Motor neuron (in vitro differentiated cells): ENCODE results near the gene ASXL1. TPM values are rescaled to one million over a fixed set of nuclear protein-coding genes. Genes with fewer than 3 reads are reported as not detected.
A peak's percentile ranks its signal among the peaks of the same experiment; 100 is the strongest.
"Not testable (repeated sequence)": the region's sequence is repeated elsewhere in the genome, so short reads cannot be mapped to it uniquely, and the experiment has no call there.

Experiments
- ATAC-seq, 8 experiments: fragments of 200-7000 bp; cut with Tn5 transposase; replicated peaks in 6 of 8; 2 replicates each; pipeline ENCODE4 v1.8.0; 2021; ENCODE audit warnings: mild to moderate bottlenecking in 8 of 8, moderate library complexity in 8 of 8
- H3K27ac ChIP-seq, 2 donors: fragments of 250-450 bp; sonication (Bioruptor Pico); 2 replicates each; pipeline ENCODE4 v1.9.0; 2021; ENCODE audit warnings: antibody characterized with exemption in 2 of 2, mild to moderate bottlenecking in 2 of 2, moderate library complexity in 1 of 2
- H3K4me1 ChIP-seq, 2 donors: fragments of 250-450 bp; sonication (Bioruptor Pico); replicated peaks in 1 of 2; 2 replicates each; pipeline ENCODE4 v1.6.1; 2021; ENCODE audit warnings: antibody characterized with exemption in 2 of 2, mild to moderate bottlenecking in 2 of 2, moderate library complexity in 1 of 2
- H3K4me3 ChIP-seq, 5 donors: fragments of 250-450 bp; sonication (Bioruptor Pico); 2 replicates each; pipeline ENCODE4 v1.9.0; 2021; ENCODE audit warnings: antibody characterized with exemption in 5 of 5, mild to moderate bottlenecking in 5 of 5, moderate library complexity in 4 of 5
- WGBS, 10 experiments: fragments of 450-650 bp; shearing (Covaris generic); methylation state at CpG; one replicate each; pipeline ENCODE4 v1.0.0; 2022; 5-methylcytosine and 5-hydroxymethylcytosine counted together
- in situ Hi-C, 9 experiments: fragments of 400-800 bp; cut with MboI; loops; one replicate each; pipeline ENCODE4 v1.15.0; 2021; ENCODE audit warnings: low sequenced_read_pairs in 9 of 9, low pct_unique_long_range_greater_than_20kb in 2 of 9; ENCODE audit not compliant: unreplicated experiment in 9 of 9
- total RNA-seq, 8 experiments: library from RNA; unstranded; fragments of 300-600 nt; gene quantifications; 2 replicates each; pipeline versions ENCODE4 v1.2.3 to v1.2.4, GENCODE V29; 2022

Gene ASXL1
- total RNA-seq, 8 experiments from 2014 or later = 22.1 to 81.0 (median 33.3) TPM

- H3K4me1 ChIP-seq = peaks cover 7 to 15% of the 10 kb centered on the region in 2 donors
- in situ Hi-C loops = no loop called here
- no peak overlapping the region for H3K27ac ChIP-seq
- peak in 2 of 8 experiments; percentile 60 to 73 for ATAC-seq
- H3K4me3 ChIP-seq = no peak overlapping the region
- WGBS, 10 experiments = 10 to 100% (median 93%) methylated on average over 1 to 3 of the region's 3 CpGs; no CpG with 5 or more reads in 2 of the 10 experiments
These were observed 14.7 kb upstream of the ASXL1 start for GRCh38 chr20:32343439-32343838.

GRCh38 chr20:32344835-32345506 lies 13.2 kb upstream of the ASXL1 start:
- Histone ChIP-seq H3K4me1 (peaks cover 7% of the 10 kb centered on the region in 2 donors), H3K27ac (no peak overlapping the region), H3K4me3 (no peak overlapping the region)
- WGBS, 10 experiments = 13 to 60% (median 40%) methylated on average over 1 to 6 of the region's 7 CpGs; no CpG with 5 or more reads in 1 of the 10 experiments
- ATAC-seq = peak in 6 of 8 experiments; percentile 65 to 87 (median 74)
- in situ Hi-C loops = no loop called here

DNA sequence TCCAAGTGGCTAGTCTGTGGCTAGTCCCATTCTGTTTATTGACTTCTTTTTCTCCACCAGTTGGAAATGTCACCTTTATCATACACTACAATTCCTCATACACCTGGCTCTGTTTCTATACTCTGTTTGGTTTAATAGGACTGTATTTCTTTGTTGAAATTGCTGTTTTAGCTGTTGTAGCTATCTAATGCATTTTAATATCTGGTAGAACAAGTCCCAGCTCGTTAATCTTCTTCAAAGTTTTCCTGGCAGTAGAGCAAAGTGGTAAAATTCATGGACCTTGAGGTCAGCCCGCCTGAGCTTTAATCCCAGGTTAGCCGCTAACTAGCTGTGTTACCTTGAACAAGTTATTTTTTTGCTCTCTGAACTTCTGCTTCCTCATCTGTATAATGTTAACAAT lies 9.9 kb upstream of the ASXL1 start:
- Histone ChIP-seq H3K27ac (no peak overlapping the region), H3K4me1 (peaks cover 7% of the 10 kb centered on the region in 2 donors), H3K4me3 (no peak overlapping the region)
- in situ Hi-C loops = no loop called here
- ATAC-seq = no peak
- 67 to 100% (median 80%) methylated on average over 1 to 3 of the region's 3 CpGs; no CpG with 5 or more reads in 1 of the 10 experiments for WGBS, 10 experiments

DNA sequence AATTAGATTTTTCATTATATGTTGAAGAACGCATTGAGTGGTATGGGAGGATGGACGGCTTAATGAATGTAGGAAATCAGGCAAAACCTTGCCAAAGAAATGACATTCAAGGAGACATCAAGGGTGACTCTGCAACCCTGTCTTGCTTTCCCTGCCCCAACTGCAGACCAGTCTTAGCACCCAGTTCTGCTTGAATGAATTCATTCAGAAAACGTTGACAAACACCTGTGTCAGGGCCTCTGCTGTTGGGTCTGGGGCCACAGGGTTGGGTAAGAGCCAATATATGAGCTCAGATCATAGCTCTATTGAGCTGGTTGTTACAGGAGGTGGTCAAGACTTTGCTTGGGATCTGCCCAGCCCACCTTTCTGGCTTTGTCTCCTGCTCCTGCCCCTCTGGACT lies 7.7 kb upstream of the ASXL1 start:
- in situ Hi-C loops = no loop called here
- WGBS, 10 experiments = 50 to 93% (median 78%) methylated on average over 1 to 3 of the region's 3 CpGs; no CpG with 5 or more reads in 3 of the 10 experiments
- H3K27ac ChIP-seq = no peak overlapping the region
- no peak for ATAC-seq
- H3K4me1 ChIP-seq = no peaks in the 10 kb centered on the region
- no peak overlapping the region for H3K4me3 ChIP-seq

- in situ Hi-C loops = no loop called here
- Histone ChIP-seq H3K4me1 (peaks cover 3 to 5% of the 10 kb centered on the region in 2 donors), H3K27ac (no peak overlapping the region), H3K4me3 (no peak overlapping the region)
- no peak for ATAC-seq
- 73 to 100% (median 82%) methylated on average over 2 to 3 of the region's 3 CpGs; no CpG with 5 or more reads in 2 of the 10 experiments for WGBS, 10 experiments
These were observed 5.9 kb upstream of the ASXL1 start for GRCh38 chr20:32352121-32352720.

DNA sequence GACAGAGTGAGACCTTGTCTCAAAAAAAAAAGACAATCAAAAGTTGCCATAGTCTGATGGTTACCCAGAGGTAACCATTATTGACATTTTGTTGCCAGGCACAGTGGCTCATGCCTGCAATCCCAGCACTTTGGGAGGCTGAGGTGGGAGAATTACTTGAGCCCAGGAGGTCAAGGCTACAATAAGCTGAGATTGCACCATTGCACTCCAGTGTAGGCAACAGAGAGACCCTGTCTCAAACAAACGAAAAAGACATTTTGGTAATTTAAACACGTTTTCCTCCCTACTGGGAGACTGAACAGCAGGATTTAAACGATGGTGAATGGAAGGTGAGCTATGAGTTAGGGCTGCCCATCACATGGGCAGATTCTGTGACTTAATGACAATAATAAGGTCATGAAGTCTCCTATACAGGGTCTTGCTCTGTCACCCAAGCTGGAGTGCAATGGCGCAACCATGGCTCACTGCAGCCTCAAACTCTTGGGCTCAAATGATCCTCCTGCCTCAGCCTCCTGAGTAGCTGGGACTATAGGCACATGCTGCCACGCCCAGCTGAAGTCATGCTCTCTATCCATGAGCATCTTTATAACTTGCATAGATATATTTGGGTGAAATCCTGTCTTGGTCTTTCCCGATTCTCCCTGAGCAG lies 4.2 kb upstream of the ASXL1 start:
- no peak for ATAC-seq
- no peak overlapping the region for H3K27ac ChIP-seq
- in situ Hi-C loops = no loop called here
- 27 to 96% (median 79%) methylated on average over 2 to 6 of the region's 6 CpGs for WGBS, 10 experiments
- H3K4me1 ChIP-seq = peaks cover 5 to 7% of the 10 kb centered on the region in 2 donors
- no peak overlapping the region for H3K4me3 ChIP-seq

DNA sequence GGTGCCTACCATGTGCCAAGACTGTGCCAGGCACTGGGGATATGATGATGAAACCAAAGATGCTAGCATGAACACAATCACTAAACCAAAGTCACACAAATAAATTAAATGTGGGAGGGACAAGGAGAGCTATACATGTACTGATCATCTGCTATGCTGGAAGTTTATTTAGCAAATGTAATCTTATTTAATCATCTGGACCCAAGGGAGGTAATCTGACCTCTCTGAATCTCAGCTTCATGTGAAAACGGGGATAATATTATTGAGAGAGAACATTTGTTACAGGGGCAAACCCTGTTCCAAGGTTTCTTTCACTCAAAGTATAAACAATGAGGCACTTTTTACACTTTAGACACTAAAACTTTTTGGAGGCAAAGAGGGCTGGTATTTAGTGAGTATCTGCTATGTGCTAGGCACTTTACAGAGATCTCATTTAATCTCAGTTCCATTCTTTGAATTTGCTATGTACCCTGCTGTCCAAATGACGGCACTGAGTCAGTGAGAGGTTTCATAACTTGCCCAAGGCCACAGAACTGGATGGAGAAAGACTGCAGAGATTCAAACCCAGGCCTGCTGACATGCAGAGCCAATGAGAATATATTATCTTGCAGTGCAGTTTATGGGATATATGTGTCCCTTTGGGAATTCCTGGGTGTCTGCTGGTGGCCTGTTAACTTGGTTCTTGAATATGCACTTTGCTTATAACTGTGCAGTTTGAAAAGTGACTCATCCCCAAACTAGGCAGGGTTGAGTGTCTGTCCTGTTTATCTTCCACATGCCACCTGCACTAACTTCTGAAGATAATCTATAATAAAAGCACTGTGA lies 3.3 kb upstream of the ASXL1 start:
- no peak overlapping the region for H3K27ac ChIP-seq
- H3K4me1 ChIP-seq = peaks cover 6 to 7% of the 10 kb centered on the region in 2 donors
- in situ Hi-C loops = no loop called here
- peak in 2 of 8 experiments; percentile 6 to 9 for ATAC-seq
- no peak overlapping the region for H3K4me3 ChIP-seq
- 0 to 83% (median 55%) methylated on average over 1 to 2 of the region's 2 CpGs; no CpG with 5 or more reads in 1 of the 10 experiments for WGBS, 10 experiments

DNA sequence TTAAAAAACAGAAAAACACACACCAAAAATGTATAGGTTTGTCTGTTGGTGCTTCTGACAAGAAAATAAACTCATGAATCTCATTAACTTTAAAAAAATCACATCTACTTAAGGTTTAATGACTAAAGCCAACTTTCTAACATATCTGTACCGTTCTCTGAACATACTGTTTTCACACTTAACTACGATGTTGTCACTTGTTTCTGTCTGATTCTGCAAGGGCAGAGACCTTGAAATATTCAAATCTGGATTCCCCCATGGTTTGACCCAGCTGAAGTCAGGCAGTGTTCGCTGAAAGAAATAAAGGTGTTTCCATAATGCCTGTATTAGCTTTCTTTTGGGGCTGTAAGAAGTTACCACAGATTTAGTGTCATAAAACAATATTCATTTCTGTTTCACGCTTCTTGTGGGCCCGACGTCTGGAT lies 2.7 kb upstream of the ASXL1 start:
- peaks cover 11 to 12% of the 10 kb centered on the region in 2 donors for H3K4me1 ChIP-seq
- in situ Hi-C loops = no loop called here
- ATAC-seq = no peak
- 38 to 100% (median 78%) methylated on average over 1 to 6 of the region's 6 CpGs for WGBS, 10 experiments
- H3K4me3 ChIP-seq = no peak overlapping the region
- H3K27ac ChIP-seq = no peak overlapping the region

- in situ Hi-C loops, ATAC-seq, H3K4me3 ChIP-seq, H3K27ac ChIP-seq: not testable (repeated sequence)
- WGBS, 10 experiments = 7 to 100% (median 97%) methylated on average over 1 to 5 of the region's 7 CpGs; no CpG with 5 or more reads in 1 of the 10 experiments
- peaks cover 11 to 12% of the 10 kb centered on the region in 2 donors for H3K4me1 ChIP-seq
These were observed 2.1 kb upstream of the ASXL1 start for GRCh38 chr20:32355907-32356621.

DNA sequence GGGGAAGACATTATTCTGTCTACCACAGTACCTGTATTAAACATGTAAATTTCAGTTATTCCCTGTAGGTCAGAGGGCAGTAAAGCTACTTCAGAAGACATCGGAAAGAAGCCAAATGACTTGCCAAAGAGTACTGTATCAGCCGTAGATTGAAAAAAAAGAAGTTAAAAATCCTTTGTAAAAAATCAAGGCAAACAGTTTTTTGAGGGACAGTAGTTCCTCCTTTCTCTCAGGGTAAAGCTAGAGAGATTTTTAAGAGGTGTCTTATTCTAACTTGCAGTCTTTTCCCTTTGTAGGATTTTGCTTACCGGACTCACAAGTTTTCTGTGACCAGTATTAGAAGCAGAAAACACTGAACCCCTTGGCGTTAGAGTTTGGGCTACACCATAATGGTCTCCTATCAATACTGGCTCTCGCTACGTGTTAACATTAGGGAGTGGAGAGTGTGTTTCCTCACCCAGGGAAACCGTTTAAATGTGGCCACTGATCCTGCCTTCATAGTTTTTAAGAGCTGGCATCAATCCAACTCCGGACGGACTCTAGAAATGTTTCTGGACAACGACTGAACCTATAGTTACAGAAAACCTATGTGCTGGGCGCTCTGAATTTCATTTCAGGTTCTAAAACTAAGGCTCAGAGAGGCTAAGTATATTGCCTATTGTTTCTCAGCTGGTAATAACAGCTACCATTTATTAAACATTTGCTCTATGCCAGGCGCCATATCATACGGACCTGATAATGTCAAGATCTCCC lies 1.3 kb upstream of the ASXL1 start:
- in situ Hi-C loops = no loop called here
- Histone ChIP-seq H3K4me3 (peak overlapping the region; percentile 34 to 93 (median 88)), H3K4me1 (peaks cover 11 to 12% of the 10 kb centered on the region in 2 donors), H3K27ac (peak overlapping the region in 1 of 2 donors; percentile 75)
- WGBS, 10 experiments = 23 to 93% (median 77%) methylated on average over 5 to 13 of the region's 13 CpGs
- no peak for ATAC-seq

- 0 to 8% (median 0%) methylated on average over 1 to 6 of the region's 11 CpGs; no CpG with 5 or more reads in 4 of the 10 experiments for WGBS, 10 experiments
These were observed 709 bp upstream of the ASXL1 start for GRCh38 chr20:32357375-32357868.

GRCh38 chr20:32358632-32358882 lies 426 bp downstream of the ASXL1 start:
- in situ Hi-C loops = no loop called here
- no peak for ATAC-seq
- peaks cover 11 to 12% of the 10 kb centered on the region in 2 donors for H3K4me1 ChIP-seq
- H3K4me3 ChIP-seq = peak overlapping the region; percentile 73 to 93 (median 88)
- H3K27ac ChIP-seq = peak overlapping the region; percentile 93 to 95
- WGBS, 10 experiments = no CpG with 5 or more reads among the region's 35 CpGs

More at GRCh38 chr20:32357375-32357868, 709 bp upstream of the ASXL1 start:
- in situ Hi-C loops = no loop called here
- peak in 6 of 8 experiments; percentile 0 to 17 (median 2) for ATAC-seq
- Histone ChIP-seq H3K27ac (peak overlapping the region; percentile 30 to 75), H3K4me3 (peak overlapping the region; percentile 34 to 93 (median 88)), H3K4me1 (peaks cover 11 to 12% of the 10 kb centered on the region in 2 donors)
